Effector memory CD8-positive, alpha-beta T cell (primary cell): ENCODE results near the gene TBC1D10A.
A peak's percentile ranks its signal among the peaks of the same experiment; 100 is the strongest.

Experiments
- ATAC-seq: fragments of 150-1000 bp; cut with Tn5 transposase; replicated peaks from 2 replicates; pipeline ENCODE4 v1.10.0; 2021; ENCODE audit warnings: mild to moderate bottlenecking, moderate library complexity
- DNase-seq, 3 experiments: peaks; one replicate each; pipeline ENCODE4 v3.0.0; 2021
- H3K27ac Mint-ChIP-seq, 2 donors: one replicate each; pipeline ENCODE4 v1.8.0; 2022; ENCODE audit warnings: mild to moderate bottlenecking in 2 of 2, mixed read lengths in 2 of 2, moderate library complexity in 2 of 2
- H3K27me3 Mint-ChIP-seq, 2 donors: one replicate each; pipeline ENCODE4 v1.8.0; 2022; ENCODE audit warnings: mixed read lengths in 2 of 2
- H3K36me3 Mint-ChIP-seq: one replicate; pipeline ENCODE4 v1.8.0; 2022; ENCODE audit warnings: mild to moderate bottlenecking, moderate library complexity, mixed read lengths; ENCODE audit not compliant: insufficient read depth
- H3K4me1 Mint-ChIP-seq, 2 donors: one replicate each; pipeline ENCODE4 v1.8.0; 2022; ENCODE audit warnings: low read depth in 2 of 2, mixed read lengths in 2 of 2
- H3K4me3 Mint-ChIP-seq, 2 donors: one replicate each; pipeline ENCODE4 v1.8.0; 2022; ENCODE audit warnings: mild to moderate bottlenecking in 2 of 2, mixed read lengths in 2 of 2, moderate library complexity in 2 of 2
- H3K9me3 Mint-ChIP-seq, 2 donors: one replicate each; pipeline ENCODE4 v1.8.0; 2022; ENCODE audit warnings: mixed read lengths in 2 of 2

Gene TBC1D10A

DNA sequence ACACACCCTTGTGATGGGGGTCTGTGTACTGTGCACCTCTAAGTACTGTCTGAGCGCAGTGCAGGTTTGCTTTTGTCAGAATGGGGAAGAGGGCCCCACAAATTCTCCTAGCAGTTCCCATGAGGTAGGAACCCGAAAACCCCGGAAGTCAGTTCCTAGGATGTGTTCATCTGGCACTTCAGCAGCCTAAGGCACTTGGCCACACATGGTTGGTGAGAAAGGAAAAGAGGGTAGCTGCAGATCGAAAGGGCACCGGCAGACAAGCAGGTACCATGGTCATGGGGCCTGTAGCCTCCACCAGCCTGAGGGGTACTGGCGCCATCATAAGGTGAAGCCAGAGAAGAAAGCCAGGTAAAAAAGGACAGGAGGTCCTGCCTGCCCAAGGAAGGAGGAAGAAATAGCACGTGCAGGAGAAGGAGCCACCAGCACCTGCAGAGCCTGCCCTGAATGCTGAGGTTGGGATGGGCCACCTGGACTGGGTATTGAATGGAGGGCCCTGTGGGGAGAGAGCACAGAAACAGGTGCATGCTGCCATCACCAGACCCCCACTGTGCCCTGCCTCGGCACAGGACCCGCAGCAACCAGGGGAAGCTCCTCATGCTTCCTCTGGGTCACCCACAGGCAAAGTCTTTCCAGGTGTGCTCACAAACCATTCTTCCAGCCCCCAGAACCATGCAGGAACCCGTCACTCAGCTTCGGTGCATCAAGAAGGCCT lies 29.3 kb downstream of the TBC1D10A start:
- Mint-ChIP-seq H3K4me3 (no peak overlapping the region), H3K36me3 (peaks cover 59% of the 10 kb centered on the region), H3K4me1 (peaks cover 23 to 25% of the 10 kb centered on the region in 2 donors), H3K27me3 (no peaks in the 10 kb centered on the region), H3K27ac (peak overlapping the region; percentile 54 to 83), H3K9me3 (no peaks in the 10 kb centered on the region)
- ATAC-seq (no peak), DNase-seq (no peak)

DNA sequence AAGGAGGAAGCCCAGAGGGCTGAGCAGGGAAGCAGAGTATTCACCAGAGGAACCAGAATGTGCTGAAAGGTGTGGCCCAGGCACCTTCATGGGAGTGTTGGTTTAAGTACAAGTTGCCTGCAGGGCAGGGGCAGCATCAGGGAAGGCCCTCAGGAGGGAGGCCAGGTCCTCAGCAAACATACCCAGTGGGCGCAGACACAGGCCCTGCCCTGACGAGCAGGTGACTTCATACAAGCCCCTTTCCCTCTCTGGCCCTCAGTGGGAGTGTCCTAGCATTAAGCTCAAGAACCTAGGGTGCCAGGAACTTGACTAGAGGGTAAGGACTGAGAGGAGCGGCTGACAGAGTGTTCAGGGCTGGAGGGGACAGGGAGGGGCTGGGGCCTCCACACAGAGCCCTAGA lies 29.9 kb downstream of the TBC1D10A start:
- Mint-ChIP-seq H3K9me3 (no peaks in the 10 kb centered on the region), H3K27ac (peak overlapping the region; percentile 54 to 83), H3K36me3 (peaks cover 59% of the 10 kb centered on the region), H3K4me3 (no peak overlapping the region), H3K4me1 (peaks cover 17 to 19% of the 10 kb centered on the region in 2 donors), H3K27me3 (no peaks in the 10 kb centered on the region)
- no peak for DNase-seq
- no peak for ATAC-seq

DNA sequence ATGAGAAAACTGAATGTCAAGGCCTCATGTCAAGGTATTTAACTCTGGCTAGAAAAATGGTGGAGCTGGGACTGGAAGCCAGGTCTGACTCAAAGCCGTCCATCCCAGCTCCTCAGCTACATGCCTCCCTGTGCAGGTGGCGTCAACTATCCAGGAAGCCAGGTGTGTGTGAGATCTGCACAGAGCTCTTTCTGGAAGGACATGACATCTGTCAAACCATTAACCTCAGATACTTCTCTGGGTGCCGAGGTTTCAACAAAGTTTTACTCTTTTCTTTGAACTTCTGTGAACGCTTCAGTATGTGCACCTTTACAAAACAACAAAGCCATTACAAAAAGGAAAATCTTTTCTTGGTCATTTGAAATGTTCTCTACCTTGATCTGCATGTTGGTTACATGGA lies 30.4 kb downstream of the TBC1D10A start:
- Mint-ChIP-seq H3K4me3 (no peak overlapping the region), H3K27me3 (no peaks in the 10 kb centered on the region), H3K4me1 (peaks cover 11 to 17% of the 10 kb centered on the region in 2 donors), H3K27ac (peak overlapping the region in 1 of 2 donors; percentile 54), H3K9me3 (no peaks in the 10 kb centered on the region), H3K36me3 (peaks cover 60% of the 10 kb centered on the region)
- DNase-seq: no peak
- no peak for ATAC-seq

DNA sequence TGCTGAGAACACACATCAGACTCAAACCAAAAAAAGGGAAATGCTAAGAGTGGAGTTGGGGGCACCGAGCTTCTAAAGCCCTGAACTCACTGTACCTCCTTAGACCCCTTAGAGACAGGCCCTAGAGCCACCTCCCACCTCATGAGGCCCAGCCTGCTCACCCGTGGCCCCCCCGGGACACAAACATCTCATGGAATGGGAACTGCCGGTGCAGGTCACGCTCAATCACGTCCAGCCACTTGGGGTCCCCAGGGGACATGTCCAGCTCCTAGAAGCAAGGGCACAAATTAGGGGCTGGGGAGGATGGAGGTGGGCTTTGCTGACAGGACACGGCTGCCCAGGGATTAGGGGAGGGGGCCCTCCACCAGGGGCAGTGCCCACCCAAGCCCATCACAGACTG lies 31.2 kb downstream of the TBC1D10A start:
- H3K36me3 Mint-ChIP-seq: peaks cover 61% of the 10 kb centered on the region
- no peak overlapping the region for H3K4me3 Mint-ChIP-seq
- no peaks in the 10 kb centered on the region for H3K9me3 Mint-ChIP-seq
- H3K27me3 Mint-ChIP-seq: no peaks in the 10 kb centered on the region
- H3K27ac Mint-ChIP-seq: peak overlapping the region in 1 of 2 donors; percentile 92
- H3K4me1 Mint-ChIP-seq: peaks cover 13 to 14% of the 10 kb centered on the region in 2 donors
- ATAC-seq (no peak), DNase-seq (no peak)

DNA sequence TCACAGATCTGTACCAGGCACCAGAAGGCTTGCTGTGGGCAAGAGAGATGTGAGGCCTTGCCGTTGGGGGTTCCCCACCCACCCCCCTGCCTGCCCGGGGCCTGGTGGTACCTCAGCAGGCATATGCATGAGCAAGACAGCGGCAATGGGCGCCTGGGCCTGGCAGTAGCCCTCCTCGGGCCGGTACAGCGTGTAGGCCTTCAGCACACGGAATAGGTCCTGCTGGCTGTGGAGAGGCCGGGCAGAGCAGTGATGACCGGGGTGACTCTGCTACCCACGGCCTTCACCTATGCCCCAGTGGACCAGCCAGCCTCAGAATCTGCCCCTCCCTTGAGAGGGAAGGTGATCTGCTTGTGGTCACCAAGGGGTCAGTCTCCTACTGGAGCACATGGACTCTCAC lies 31.9 kb downstream of the TBC1D10A start:
- H3K4me3 Mint-ChIP-seq: no peak overlapping the region
- DNase-seq: no peak
- H3K27ac Mint-ChIP-seq: peak overlapping the region in 1 of 2 donors; percentile 89
- no peaks in the 10 kb centered on the region for H3K27me3 Mint-ChIP-seq
- peaks cover 18 to 22% of the 10 kb centered on the region in 2 donors for H3K4me1 Mint-ChIP-seq
- peaks cover 61% of the 10 kb centered on the region for H3K36me3 Mint-ChIP-seq
- no peak for ATAC-seq
- no peaks in the 10 kb centered on the region for H3K9me3 Mint-ChIP-seq

DNA sequence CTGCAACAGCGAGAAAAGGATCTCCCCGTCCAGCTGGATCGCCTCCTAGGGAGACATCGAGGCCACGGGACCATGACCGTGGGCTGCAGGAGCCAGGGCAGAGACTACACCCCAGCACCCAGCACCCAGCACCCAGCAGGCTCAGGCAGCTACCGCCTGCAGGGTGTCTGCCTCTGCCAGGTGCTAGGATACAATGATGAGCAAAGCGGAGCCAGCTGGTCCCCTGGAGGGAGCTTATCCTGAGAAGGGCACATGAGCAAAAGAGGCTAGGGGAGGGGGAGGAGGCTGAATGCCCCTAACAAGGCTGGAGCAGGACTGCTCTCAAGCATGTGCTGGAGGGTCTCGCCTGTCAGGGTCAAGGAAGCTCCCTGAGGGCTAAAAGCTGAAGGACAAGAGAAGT lies 32.7 kb downstream of the TBC1D10A start:
- Mint-ChIP-seq H3K36me3 (peaks cover 57% of the 10 kb centered on the region), H3K4me1 (peaks cover 22 to 24% of the 10 kb centered on the region in 2 donors), H3K27me3 (no peaks in the 10 kb centered on the region), H3K27ac (peak overlapping the region in 1 of 2 donors; percentile 89), H3K9me3 (no peaks in the 10 kb centered on the region), H3K4me3 (no peak overlapping the region)
- DNase-seq: no peak
- no peak for ATAC-seq

DNA sequence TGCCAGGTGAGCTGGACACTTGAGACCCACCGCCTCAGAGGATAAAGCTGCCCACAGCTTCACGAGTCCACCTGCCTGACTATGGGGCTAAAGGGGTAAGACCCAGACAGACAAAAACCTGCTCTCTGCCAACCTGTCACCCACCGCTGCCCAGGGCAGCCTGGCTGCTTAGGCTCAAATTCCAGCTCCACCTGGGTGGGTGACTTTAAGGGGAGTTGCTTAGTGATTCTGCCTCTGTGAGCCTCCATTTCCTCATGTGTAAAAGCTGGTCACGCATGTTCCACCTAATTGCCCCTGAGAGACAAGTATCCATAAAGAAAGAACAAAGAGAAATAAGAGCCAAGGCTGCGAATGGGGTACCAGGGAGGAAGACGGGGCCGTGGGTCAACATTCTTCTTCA lies 33.7 kb downstream of the TBC1D10A start:
- ATAC-seq (no peak), DNase-seq (no peak)
- H3K9me3 Mint-ChIP-seq: no peaks in the 10 kb centered on the region
- H3K27me3 Mint-ChIP-seq: no peaks in the 10 kb centered on the region
- peaks cover 24 to 25% of the 10 kb centered on the region in 2 donors for H3K4me1 Mint-ChIP-seq
- no peak overlapping the region for H3K4me3 Mint-ChIP-seq
- H3K27ac Mint-ChIP-seq: peak overlapping the region; percentile 88 to 89
- H3K36me3 Mint-ChIP-seq: peaks cover 55% of the 10 kb centered on the region

DNA sequence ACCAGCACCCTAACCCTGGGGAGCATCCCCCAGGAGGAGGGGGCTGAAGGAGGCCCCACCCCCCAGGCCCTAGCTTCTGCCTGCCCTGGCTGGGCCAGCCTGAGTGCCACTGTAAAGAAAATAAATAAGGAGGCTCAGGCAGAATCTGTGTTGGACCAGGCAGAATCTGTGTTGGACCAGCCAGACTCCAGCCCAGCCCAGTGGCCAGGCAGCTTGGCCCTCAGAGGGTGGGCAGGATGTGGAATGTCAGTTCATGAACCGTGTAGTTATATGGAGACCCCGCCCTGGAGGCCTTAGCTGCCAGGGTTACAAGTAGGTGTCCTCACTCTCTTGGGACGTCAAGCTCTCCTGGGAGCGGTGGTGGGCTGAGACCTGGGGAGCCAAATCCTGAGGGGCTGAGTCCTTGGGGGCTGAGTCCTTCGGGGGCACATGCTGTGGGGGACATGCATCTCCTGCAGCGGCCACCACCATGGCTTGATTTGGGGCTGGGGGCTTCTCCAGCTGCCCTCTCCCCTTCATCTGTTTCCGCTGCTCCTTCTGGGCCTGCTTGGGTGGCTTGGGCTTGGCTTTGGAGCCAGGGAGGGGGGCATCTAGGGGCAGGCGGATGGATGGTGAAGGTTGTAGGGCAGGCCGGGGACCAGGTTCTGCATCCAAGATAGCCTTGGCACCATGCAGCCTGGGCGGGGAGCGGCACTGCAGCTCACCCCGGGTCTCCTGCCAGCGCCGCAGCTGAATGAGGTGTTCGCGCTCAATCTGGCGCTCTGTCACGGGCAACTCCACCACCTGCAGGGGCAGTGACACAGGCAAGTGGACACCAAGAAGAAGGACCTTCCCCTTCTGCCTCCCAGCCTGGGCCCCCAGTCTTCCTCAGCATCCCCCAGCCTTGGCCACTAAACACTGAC lies 34.4 kb downstream of the TBC1D10A start:
- Mint-ChIP-seq H3K4me3 (no peak overlapping the region), H3K9me3 (no peaks in the 10 kb centered on the region), H3K27me3 (no peaks in the 10 kb centered on the region), H3K36me3 (peaks cover 50% of the 10 kb centered on the region), H3K4me1 (peaks cover 27 to 28% of the 10 kb centered on the region in 2 donors), H3K27ac (peak overlapping the region in 1 of 2 donors; percentile 90)
- no peak for ATAC-seq
- DNase-seq: no peak

DNA sequence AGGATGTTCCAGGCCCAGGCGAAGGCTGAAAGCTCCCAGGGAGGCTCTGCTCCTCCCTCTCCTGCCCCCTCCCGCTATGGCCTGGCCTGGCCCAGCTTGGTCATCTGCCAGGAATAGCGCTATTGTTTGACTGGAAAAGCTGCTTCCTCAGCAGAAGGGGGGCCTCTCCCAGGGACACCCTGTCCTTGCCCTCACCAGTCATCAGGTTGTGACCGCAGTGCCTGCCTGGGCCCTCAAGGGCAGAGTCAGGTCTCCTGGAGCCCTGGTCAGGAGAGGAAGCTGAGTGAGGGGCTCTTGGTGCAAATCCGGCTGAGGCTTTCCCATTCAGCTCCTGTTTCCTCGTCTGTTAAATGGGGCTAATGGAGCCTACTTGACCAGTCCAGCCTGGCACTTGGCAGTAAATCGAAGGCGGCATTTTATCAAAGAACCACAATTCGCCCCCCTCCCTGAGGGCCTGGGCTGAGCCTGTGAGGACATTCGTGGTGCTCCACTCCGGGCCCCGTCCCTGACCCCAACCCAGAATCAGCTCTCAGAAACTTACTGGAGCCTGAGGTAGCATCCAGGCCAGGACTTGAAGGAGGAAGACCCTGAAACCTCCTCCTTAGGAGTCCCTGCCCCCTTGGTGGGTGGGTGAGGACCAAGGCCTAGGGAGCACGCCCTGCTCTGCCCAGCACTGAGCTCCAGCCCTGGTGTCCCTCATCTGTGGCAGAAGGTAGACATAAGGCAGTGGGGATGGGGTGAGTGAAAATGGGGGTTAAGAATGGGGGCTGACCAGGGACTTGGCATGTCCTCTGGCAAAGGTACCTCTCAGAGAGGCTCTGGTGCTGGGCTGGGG lies 35.5 kb downstream of the TBC1D10A start:
- Mint-ChIP-seq H3K27ac (peak overlapping the region; percentile 76 to 90), H3K4me3 (no peak overlapping the region), H3K36me3 (peaks cover 50% of the 10 kb centered on the region), H3K27me3 (no peaks in the 10 kb centered on the region), H3K9me3 (no peaks in the 10 kb centered on the region), H3K4me1 (peaks cover 32% of the 10 kb centered on the region in 2 donors)
- no peak for ATAC-seq
- no peak for DNase-seq

DNA sequence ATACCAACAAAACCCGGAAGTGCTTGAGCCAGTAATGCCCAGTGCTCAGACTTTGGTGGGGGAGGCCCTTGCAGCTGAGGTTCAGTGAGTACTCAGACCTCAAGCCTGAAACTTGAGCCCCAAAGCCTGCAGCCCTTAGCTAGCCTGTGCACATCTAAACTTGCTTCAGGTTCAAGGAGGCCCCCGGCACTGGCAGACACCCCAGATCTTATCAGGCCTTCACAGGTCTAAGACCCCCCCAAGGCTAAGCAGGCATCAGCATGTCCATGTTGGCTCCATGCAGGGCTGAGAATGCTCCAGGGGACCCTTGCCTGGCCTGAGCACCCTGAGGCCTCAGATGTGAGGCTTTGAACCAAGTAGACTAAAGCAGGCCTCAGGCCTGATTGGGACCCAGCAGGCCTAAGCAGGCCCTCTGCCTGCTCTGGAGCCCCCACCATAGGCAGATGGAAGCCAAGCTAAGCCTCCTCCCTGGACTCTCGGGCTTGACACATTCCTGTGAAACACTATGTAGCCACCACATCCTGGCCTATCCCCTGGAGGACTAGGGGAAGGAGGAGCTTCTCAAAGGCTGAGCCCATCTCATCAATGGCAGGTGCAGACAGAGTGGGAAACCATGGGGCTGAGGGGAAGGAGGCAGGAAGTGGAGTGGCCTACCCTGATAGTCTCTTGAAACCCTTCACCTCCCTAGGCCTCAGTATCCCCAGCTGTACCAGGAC lies 36.2 kb downstream of the TBC1D10A start:
- DNase-seq: no peak
- H3K36me3 Mint-ChIP-seq: peaks cover 44% of the 10 kb centered on the region

DNA sequence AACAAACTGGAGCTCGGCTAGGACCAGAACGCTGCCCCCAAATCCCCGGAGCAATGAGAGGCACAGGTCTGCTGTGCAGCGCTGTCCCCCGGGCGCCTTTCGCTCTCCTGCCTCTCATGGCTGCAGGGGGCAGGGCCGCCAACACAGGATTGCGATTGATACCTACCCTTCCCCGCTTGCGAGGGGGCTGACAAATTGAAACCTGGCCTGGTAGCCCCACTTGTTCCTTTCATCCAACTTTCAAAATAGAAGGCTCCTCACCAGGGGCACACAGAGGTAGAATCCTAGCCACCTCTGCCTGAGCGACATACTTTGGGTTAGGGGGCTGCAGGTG lies 36.8 kb downstream of the TBC1D10A start:
- Mint-ChIP-seq H3K36me3 (peaks cover 43% of the 10 kb centered on the region), H3K4me3 (peak overlapping the region; percentile 87 to 94), H3K9me3 (no peaks in the 10 kb centered on the region), H3K27me3 (no peaks in the 10 kb centered on the region), H3K4me1 (peaks cover 32% of the 10 kb centered on the region in 2 donors), H3K27ac (peak overlapping the region; percentile 76 to 90)
- DNase-seq: no peak
- ATAC-seq: peak; percentile 39

More for the DNA sequence above, 36.2 kb downstream of the TBC1D10A start:
- peak overlapping the region; percentile 87 to 94 for H3K4me3 Mint-ChIP-seq
- no peaks in the 10 kb centered on the region for H3K27me3 Mint-ChIP-seq
- peaks cover 32% of the 10 kb centered on the region in 2 donors for H3K4me1 Mint-ChIP-seq
- peak overlapping the region; percentile 76 to 90 for H3K27ac Mint-ChIP-seq
- no peak for ATAC-seq
- H3K9me3 Mint-ChIP-seq: no peaks in the 10 kb centered on the region

DNA sequence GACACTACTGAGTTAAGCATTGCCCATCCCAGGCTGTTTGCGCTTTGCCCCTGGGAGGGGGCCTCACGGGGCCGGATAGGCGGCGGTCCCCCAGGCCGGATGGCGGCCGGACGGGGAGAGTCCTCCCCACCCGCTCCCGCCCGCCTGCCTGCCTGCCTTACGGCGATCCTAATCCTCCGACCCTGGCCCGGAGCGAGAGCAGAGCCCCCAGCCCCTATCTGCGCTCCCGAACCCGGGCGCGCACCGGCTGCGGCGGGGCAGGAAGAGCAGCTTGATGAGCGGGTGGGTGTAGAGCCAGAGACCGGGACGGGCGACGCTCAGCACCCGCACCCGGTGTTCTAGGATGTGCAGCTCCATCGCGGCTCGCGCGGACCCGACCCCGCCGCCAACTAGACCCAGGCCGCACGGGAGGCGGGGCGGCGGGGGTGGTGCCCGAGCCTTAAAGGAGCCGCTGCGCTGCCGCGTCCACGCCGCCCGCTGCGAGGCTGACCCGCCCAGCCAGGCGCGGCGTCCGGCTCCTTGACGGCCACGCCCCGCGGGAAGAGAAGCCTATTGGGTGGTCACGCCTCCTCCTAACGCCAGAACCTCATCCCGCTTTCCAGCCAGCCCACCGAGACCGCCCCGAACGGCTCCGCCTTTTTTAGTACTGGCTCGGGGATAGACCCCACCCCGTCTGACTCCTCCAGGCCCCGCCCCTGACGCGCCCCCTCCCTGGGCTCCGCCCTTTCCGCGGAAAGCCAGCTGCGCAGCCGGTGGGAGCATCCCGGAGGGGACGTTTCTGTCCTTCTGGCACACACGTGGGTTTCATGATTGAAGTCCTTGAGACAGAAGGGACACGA lies 37.4 kb downstream of the TBC1D10A start, which contains the start of gene CASTOR1:
TSS of gene CASTOR1 (minus strand) at position 365 of the 839 bp plus-strand sequence. CDS start at position 357, 8 bp downstream.
- Mint-ChIP-seq H3K27me3 (no peaks in the 10 kb centered on the region), H3K36me3 (peaks cover 42% of the 10 kb centered on the region)

More for the DNA sequence above, 37.4 kb downstream of the TBC1D10A start, which contains the start of gene CASTOR1:
- Mint-ChIP-seq H3K9me3 (no peaks in the 10 kb centered on the region), H3K4me3 (peak within 1 kb of the TSS; percentile 87 to 94), H3K4me1 (peaks cover 32 to 36% of the 10 kb centered on the region in 2 donors), H3K27ac (peak within 1 kb of the TSS; percentile 76 to 90)
- ATAC-seq: peak; percentile 77
- DNase-seq: peak; percentile 79 to 83 (median 79)
